ENCODE measurements around the gene FSD1. TPM values are rescaled to one million over a fixed set of nuclear protein-coding genes. Genes with fewer than 3 reads are reported as not detected.

FSD1 gene
- total RNA-seq, 4 donors from 2014 or later = 1.0 to 8.4 (median 1.4) TPM; not detected in 1

GRCh38 chr19:4303819-4304537 is 420 bp upstream of the FSD1 start:
- DNase-seq = peak in 2 of 3 donors; percentile 18 to 73
- Histone ChIP-seq H3K9me3 (no peaks in the 10 kb centered on the region), H3K27ac (peak overlapping the region in 3 of 4 donors; percentile 1 to 41 (median 25)), H3K27me3 (no peaks in the 10 kb centered on the region), H3K4me1 (peaks cover 0 to 7% (median 3%) of the 10 kb centered on the region in 4 donors), H3K36me3 (no peaks in the 10 kb centered on the region), H3K4me3 (peak overlapping the region; percentile 24 to 59 (median 44))
- TF ChIP-seq, protein P1, sequence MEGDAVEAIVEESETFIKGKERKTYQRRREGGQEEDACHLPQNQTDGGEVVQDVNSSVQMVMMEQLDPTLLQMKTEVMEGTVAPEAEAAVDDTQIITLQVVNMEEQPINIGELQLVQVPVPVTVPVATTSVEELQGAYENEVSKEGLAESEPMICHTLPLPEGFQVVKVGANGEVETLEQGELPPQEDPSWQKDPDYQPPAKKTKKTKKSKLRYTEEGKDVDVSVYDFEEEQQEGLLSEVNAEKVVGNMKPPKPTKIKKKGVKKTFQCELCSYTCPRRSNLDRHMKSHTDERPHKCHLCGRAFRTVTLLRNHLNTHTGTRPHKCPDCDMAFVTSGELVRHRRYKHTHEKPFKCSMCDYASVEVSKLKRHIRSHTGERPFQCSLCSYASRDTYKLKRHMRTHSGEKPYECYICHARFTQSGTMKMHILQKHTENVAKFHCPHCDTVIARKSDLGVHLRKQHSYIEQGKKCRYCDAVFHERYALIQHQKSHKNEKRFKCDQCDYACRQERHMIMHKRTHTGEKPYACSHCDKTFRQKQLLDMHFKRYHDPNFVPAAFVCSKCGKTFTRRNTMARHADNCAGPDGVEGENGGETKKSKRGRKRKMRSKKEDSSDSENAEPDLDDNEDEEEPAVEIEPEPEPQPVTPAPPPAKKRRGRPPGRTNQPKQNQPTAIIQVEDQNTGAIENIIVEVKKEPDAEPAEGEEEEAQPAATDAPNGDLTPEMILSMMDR (IDR thresholded peaks at IDR 0.05) = no peak
- TF ChIP-seq POLR2A (IDR thresholded peaks at IDR 0.05) = no peak

- no peaks in the 10 kb centered on the region for H3K36me3 ChIP-seq
- H3K4me1 ChIP-seq = peaks cover 0 to 7% (median 3%) of the 10 kb centered on the region in 4 donors
- TF ChIP-seq, protein P1 (IDR thresholded peaks at IDR 0.05) = no peak
- TF ChIP-seq POLR2A (IDR thresholded peaks at IDR 0.05) = no peak
- no peaks in the 10 kb centered on the region for H3K27me3 ChIP-seq
- H3K4me3 ChIP-seq = no peak overlapping the region
- DNase-seq = no peak
- H3K27ac ChIP-seq = no peak overlapping the region
- H3K9me3 ChIP-seq = no peaks in the 10 kb centered on the region
Observed at GRCh38 chr19:4305257-4305612, 837 bp downstream of the FSD1 start.

DNA sequence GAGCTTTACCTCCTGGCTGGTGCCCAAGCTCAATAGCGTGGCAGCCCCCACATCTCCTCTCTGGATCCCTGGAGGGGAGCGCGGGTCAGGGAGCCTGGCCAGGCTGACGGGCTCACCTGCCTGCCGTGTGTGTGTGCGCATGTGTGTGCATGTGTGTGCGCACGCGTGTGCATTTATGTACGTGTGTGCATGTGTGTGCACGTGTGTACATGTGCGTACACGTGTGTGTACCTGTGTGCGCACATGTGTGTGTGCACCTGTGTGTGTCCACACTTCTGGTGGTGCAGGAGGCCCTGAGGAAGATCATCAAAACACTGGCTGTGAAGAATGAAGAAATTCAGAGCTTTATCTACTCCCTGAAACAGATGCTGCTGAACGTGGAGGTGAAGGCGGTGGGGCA is 1.3 kb downstream of the FSD1 start:
- no peak overlapping the region for H3K27ac ChIP-seq
- DNase-seq = no peak
- H3K4me1 ChIP-seq = peaks cover 0 to 7% (median 3%) of the 10 kb centered on the region in 4 donors
- no peaks in the 10 kb centered on the region for H3K9me3 ChIP-seq
- H3K4me3 ChIP-seq = no peak overlapping the region
- no peaks in the 10 kb centered on the region for H3K36me3 ChIP-seq
- no peak for TF ChIP-seq POLR2A (IDR thresholded peaks at IDR 0.05)
- TF ChIP-seq, protein P1 (IDR thresholded peaks at IDR 0.05) = no peak
- H3K27me3 ChIP-seq = no peaks in the 10 kb centered on the region

DNA sequence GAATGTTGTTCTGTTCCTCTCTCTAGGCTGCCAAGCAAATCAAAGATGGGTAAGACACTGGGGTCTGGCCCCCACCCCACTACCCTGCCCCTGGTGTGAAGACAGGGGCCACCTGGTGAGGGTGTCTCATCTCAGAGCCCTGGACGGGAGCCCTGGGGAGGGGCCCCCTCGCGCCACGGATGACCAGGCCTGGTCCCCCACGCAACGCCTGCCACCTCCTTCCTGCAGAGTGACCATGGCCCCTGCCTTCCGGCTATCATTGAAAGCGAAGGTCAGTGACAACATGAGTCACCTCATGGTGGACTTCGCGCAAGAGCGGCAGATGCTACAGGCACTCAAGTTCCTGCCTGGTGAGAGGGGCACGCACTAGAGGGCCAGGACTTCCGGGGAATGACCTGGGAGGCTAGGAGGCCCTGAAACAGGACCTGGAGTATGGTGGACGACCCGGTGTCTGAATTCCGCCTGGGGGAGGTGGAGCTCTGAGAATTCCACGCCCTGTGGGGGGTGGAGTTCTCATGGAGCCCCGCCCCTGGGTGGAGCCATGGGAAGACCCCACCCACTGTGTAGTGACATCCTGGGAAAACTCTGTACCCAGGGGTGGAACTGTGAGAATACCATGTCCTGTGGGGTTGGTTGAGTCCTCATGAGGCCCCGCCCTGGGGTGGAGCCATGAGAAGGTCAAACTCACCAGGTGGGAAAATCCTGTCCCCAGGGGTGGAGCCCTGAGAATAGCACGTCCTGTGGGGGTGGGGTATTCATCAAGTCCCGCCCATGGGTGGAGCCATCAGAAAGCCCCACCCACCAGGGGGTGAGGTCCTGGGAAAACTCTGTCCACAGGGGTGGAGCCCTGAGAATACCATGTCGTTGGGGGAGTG is 6.1 kb downstream of the FSD1 start:
- TF ChIP-seq POLR2A (IDR thresholded peaks at IDR 0.05) = no peak
- TF ChIP-seq, protein P1 (IDR thresholded peaks at IDR 0.05) = no peak
- no peak for DNase-seq
- no peaks in the 10 kb centered on the region for H3K9me3 ChIP-seq
- no peaks in the 10 kb centered on the region for H3K27me3 ChIP-seq
- no peak overlapping the region for H3K4me3 ChIP-seq
- H3K27ac ChIP-seq = no peak overlapping the region
- no peaks in the 10 kb centered on the region for H3K36me3 ChIP-seq
- H3K4me1 ChIP-seq = no peaks in the 10 kb centered on the region

DNA sequence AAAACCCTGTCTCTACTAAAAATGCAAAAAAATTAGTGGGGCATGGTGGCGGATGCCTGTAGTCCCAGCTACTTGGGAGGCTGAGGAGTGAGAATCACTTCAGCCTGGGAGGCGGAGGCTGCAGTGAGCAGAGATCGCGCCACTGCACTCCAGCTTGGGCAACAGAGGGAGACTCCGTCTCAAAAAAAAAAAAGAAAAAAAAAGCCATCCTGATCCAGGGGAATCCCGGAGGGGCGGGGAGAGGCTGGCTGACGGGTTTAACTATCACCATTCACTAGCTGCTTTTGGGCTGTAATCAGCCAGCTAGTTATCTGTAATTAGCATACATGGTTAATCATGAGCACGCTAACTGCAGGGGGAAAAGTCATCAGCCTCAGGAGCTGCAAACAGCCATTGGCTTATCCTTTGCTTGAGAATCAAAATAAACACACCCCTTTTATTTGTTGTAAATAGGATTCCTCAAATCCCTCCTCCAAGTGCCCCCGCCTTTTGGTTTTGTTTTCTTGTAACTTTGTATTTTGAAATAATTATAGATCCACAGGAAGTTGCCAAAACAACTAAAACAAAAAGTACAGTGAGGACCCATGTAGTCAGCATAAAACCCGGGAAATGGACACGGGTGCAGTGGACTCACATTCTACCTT is 9.6 kb downstream of the FSD1 start:
- no peaks in the 10 kb centered on the region for H3K9me3 ChIP-seq
- DNase-seq = no peak
- H3K27me3 ChIP-seq = no peaks in the 10 kb centered on the region
- H3K27ac ChIP-seq = no peak overlapping the region
- H3K4me3 ChIP-seq = no peak overlapping the region
- H3K4me1 ChIP-seq = no peaks in the 10 kb centered on the region
- H3K36me3 ChIP-seq = no peaks in the 10 kb centered on the region
- TF ChIP-seq POLR2A (IDR thresholded peaks at IDR 0.05) = no peak
- TF ChIP-seq, protein P1 (IDR thresholded peaks at IDR 0.05) = no peak

All from Peyer's patch (tissue), 4 donors.